Retinal pigment epithelial cell (primary cell): ENCODE data around the gene MEAK7.

Experiments used
- DNase-seq: peaks from one replicate; pipeline ENCODE4 v3.0.0-alpha.2; 2010; ENCODE audit warnings: low read depth
- H3K4me3 ChIP-seq: 2 replicates; pipeline ENCODE4 v1.5.1; 2011; ENCODE audit warnings: mild to moderate bottlenecking, low read length, control low read depth, moderate library complexity
- CTCF ChIP-seq: conservative IDR thresholded peaks from 2 replicates; pipeline ENCODE4 v1.5.1; 2011; ENCODE audit warnings: low read depth, low read length, control low read depth, inconsistent platforms

MEAK7 gene

GRCh38 chr16:84547546-84548061 lies 43.1 kb upstream of the MEAK7 start:
- DNase-seq, result no peak
- no peak for TF ChIP-seq CTCF
- H3K4me3 ChIP-seq, result no peak overlapping the region

GRCh38 chr16:84546669-84547545 lies 42.4 kb upstream of the MEAK7 start:
- no peak for DNase-seq
- no peak for TF ChIP-seq CTCF
- no peak overlapping the region for H3K4me3 ChIP-seq

- TF ChIP-seq CTCF, result no peak
- DNase-seq, result no peak
- H3K4me3 ChIP-seq, result no peak overlapping the region
Measured at GRCh38 chr16:84545114-84545737, 40.8 kb upstream of the MEAK7 start.

- no peak for TF ChIP-seq CTCF
- DNase-seq, result no peak
- H3K4me3 ChIP-seq, result no peak overlapping the region
Measured at GRCh38 chr16:84544031-84544773, 39.7 kb upstream of the MEAK7 start.

- no peak overlapping the region for H3K4me3 ChIP-seq
- DNase-seq, result no peak
- TF ChIP-seq CTCF, result no peak
Measured at GRCh38 chr16:84543253-84543652, 38.8 kb upstream of the MEAK7 start.

GRCh38 chr16:84541999-84542817 lies 37.7 kb upstream of the MEAK7 start:
- no peak for DNase-seq
- no peak for TF ChIP-seq CTCF

More at GRCh38 chr16:84541999-84542817, 37.7 kb upstream of the MEAK7 start:
- no peak overlapping the region for H3K4me3 ChIP-seq
